HG03558 (cell line): ENCODE results near the gene UBQLN1.
"Not testable (repeated sequence)": the region's sequence is repeated elsewhere in the genome, so short reads cannot be mapped to it uniquely, and the experiment has no call there.

ENCODE experiments used
- ATAC-seq: cut with Tn5 transposase; IDR thresholded peaks from one replicate; pipeline ENCODE4 v1.9.1; 2021; ENCODE audit warnings: moderate number of reproducible peaks; ENCODE audit not compliant: unreplicated experiment; ENCODE audit errors: extremely low read depth

UBQLN1 gene

DNA sequence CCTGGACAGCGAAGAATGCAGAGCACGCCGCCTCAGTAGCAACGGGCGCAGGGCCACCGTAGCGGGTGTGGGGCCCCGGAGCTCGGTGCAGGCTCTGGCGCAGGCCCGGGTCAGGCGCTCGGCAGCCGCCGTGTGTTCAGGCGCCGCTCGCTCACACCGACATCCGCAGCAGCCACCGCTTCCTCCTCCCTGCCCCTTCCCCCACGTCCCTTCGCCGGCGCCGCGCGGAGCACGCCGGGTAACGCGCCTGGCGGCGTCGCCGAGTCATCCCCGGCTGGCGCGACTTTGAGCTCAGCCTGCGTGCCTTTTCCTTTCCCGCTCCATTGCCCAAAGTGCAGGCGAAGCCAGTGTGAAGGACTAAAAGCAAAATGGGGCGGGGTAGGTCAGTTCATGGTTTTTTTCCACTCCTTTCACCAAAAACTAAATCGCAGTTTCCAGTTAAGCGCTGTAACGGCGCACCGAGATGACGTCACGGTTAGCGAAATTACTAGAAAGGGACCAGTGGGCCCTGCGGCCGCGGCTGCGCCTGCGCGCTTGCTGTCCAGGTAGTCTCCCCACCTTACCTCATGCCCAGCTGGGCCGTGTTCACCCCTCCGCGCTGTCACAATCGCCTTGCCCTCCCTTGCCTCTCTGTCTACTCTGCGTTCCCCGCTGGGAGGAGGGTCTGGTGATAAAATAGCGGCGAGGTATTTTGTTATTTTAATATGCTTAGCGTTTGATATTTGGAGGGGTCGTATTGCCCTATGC lies at the start of gene UBQLN1:
TSS of gene UBQLN1 (minus strand) at position 191 of the 747 bp plus-strand sequence. CDS start 279 bp downstream, outside the sequence.
- peak; percentile 54 for ATAC-seq

- ATAC-seq, result peak; percentile 73
Observed at GRCh38 chr9:83754383-83754977, 46.7 kb upstream of the UBQLN1 start.

- ATAC-seq, result no peak
Observed at GRCh38 chr9:83749706-83750105, 41.9 kb upstream of the UBQLN1 start.

DNA sequence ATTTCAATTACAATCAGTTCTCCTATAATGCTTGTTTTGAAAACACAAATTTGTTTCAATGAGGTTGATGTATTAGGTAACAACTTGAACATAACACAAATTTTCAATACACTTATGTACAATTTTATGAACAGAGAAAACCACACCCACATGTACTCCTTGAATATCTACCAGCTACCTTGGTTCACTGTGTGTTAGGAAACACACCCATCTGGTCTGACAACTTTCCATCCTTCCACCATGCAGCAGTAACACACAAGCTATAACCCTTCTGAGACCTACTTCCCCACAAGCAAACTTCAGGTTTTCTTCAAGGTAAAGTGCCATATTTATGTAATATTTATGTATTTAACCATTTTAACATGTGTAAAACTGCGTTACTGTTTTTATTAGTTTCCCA lies 36.4 kb upstream of the UBQLN1 start:
- ATAC-seq, result no peak

- ATAC-seq, result no peak
Observed at GRCh38 chr9:83733739-83734138, 26.0 kb upstream of the UBQLN1 start.

DNA sequence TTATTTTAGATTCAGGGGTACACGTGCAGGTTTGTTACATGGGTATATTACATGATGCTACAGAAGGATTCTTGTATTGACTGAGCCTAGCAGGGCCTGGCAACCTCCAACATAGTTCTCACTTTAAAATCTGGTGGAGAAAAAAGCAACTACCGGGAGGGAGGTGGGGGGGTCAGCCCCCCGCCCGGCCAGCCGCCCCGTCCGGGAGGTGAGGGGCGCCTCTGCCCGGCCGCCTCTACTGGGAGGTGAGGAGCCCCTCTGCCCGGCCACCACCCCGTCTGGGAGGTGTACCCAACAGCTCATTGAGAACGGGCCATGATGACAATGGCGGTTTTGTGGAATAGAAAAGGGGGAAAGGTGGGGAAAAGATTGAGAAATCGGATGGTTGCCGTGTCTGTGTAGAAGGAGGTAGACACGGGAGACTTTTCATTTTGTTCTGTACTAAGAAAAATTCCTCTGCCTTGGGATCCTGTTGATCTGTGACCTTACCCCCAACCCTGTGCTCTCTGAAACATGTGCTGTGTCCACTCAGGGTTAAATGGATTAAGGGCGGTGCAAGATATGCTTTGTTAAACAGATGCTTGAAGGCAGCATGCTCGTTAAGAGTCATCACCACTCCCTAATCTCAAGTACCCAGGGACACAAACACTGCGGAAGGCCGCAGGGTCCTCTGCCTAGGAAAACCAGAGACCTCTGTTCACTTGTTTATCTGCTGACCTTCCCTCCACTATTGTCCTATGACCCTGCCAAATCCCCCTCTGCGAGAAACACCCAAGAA lies 21.0 kb upstream of the UBQLN1 start:
- not testable (repeated sequence) for ATAC-seq

GRCh38 chr9:83724436-83724835 lies 16.7 kb upstream of the UBQLN1 start:
- ATAC-seq, result no peak

- no peak for ATAC-seq
Observed at GRCh38 chr9:83722726-83723495, 15.2 kb upstream of the UBQLN1 start.

GRCh38 chr9:83721509-83721908 lies 13.8 kb upstream of the UBQLN1 start:
- no peak for ATAC-seq

DNA sequence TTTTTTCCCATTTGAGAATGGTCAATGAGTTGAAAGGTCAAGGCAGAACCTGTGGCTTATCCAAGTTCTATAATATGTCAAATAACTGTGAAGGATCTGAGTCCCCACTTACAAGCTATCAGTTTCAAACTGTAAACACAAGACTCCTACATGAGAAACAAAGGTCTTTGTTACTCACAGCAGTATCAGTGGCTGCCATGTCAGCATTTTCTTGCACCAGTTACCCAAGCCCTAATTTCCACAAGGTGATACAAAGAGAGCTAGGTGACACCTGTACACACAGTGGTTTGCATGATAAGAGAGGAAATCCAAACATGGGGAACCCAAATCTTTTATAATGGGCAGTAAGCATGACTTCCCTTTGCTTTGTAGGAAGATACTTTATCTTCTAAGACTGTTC lies 8.0 kb upstream of the UBQLN1 start:
- ATAC-seq, result no peak

GRCh38 chr9:83715221-83715620 lies 7.5 kb upstream of the UBQLN1 start:
- no peak for ATAC-seq

DNA sequence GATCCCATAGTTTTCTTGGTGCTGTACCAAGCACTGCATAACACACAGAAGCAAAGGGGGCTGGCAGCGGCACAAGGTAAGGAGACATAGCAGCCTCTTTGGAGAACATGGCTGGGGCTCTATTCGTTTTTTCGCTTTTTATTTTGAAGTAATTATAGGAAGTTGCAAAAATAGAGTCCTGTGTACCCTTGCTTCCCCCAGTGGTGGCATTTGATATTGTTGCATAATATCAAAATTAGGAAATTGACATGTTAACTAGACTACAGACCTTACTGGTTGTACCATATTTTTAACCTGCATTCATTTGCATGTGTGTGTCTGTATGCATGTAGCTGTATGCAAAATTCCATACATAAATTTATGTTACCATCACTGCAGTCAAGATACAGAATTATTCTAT lies 6.6 kb upstream of the UBQLN1 start:
- no peak for ATAC-seq

DNA sequence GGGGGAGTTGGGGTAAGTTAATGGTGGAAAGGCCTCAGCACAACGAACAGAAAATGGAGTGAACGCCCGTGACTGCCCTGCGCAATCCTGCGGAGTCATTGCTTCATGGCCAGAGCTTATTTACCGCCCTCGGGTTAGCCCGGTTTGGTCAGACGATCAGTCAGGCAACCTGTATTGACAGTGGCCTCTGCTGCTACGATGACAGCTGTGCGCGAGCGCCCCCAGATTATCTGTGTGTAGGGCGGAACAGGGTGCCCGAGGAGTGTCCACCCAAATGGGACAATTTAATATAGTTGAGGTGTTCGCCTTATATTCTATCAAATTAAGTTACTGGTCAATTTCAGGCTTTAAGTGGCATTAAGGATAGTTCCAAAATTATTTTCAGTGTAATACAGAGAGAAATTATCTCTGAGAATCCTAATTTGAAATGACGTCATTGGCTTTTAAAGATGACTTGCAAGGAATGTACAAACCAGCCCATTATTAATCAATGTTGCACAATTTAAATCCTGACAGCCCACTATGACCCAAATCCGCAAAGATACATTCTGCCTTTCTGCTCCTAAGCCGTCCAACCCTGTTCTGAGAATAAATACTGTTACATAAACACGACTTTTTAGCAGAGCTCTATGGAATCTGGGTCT lies 879 bp upstream of the UBQLN1 start:
- peak; percentile 31 for ATAC-seq

DNA sequence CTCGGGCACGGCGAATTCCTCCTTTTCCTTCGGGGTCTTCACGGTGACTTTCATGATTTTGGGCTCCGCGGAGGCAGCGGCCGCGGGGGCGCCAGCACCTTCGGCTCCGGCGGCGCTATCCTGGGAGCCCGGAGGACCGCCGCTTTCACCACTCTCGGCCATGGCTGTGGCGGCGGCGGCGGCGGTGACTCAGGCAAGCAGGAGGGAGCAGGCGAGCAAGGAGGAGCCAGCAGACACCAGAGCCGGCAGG lies 315 bp downstream of the UBQLN1 start:
- ATAC-seq, result peak; percentile 28

DNA sequence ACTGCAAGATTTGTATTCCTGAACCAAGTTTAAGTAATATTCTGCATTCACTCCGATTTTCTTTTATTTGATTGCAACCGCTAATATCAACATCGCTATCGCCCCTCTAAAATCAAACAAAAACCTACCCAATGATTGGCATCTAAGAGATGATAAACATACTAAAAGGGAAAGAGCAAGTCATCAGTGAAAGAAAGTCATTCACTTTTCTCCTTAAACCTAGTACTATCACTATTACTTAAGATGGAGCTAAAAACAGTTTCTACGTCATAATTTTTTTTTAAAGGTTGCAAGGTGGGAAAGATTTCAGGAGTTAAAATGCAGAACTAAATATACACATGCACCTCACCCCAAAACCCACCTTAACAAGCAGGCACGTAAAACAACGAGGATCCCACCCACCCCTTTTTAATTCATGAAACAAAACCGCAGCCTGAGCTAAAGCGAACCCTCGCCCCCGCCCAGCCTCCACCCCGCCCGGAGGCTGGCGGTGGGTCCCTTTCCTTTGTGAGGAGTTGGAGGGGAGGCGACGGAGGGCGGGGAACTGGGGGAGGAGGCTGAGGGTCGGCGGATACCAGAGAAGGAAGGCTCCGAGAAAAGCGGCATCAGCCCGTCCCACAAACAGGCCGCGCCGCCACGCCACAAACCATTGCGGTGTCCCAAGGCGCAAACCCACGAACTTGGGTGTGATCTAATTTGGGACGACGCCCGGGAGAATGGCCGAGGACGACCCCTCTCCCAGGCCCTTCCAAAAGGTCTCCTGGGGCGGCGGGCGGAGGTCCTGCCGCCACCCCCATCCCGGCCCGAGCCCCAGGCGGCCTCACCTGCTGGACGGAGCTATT lies 861 bp downstream of the UBQLN1 start:
- ATAC-seq, result no peak

- ATAC-seq, result not testable (repeated sequence)
Observed at GRCh38 chr9:83705219-83705651, 2.5 kb downstream of the UBQLN1 start.

DNA sequence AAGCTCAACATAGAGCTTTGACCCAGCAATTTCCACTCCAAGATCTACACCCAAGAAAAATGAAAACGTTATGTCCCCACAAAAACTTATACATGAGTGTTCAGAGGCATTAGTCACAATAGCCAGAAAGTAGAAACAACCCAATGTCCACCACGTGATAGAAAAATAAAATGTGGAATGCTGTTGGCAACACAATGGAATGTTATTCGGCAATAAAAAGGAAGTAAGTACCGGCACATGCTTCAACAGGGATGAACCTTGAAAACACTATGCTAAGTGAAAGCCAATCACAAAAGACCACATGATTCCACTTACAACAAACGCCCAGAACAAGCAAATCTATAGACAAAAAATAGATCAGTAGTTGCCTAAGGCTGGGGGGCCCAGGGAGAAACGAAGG lies 6.0 kb downstream of the UBQLN1 start:
- ATAC-seq, result no peak

DNA sequence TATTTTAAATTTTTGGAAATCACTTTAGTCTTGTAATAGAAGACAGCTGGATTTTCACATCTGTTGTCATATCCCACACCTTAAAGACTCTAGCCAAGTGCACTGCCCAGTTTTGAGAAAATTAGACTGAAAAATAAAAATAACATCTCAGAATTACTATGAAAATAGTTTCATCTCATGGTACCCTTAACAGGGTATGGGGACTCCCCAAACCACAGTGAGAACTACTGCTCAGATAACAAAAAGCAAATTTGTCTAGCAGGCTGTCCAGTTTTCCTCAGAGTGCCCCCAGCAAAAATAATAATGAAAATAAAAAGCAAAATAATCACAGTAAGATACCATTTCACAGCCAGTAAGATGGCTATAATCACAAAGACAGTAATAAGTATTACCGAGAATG lies 6.5 kb downstream of the UBQLN1 start:
- no peak for ATAC-seq

GRCh38 chr9:83699615-83700014 lies 8.1 kb downstream of the UBQLN1 start:
- no peak for ATAC-seq
